Activated CD8-positive, alpha-beta T cell treated with anti-CD3 and anti-CD28 coated beads, Interleukin-2, amount 10 ng/mL, durations not matched to agents 7 days and 5 days (primary cell): ENCODE results near the gene RAB3B. TPM values are rescaled to one million over a fixed set of nuclear protein-coding genes. Genes with fewer than 3 reads are reported as not detected.

Experiments used
- ATAC-seq: fragments of 150-1000 bp; cut with Tn5 transposase; one replicate; pipeline ENCODE4 v1.10.0; 2021; ENCODE audit warnings: moderate library complexity
- CTCF ChIA-PET: fragments of 350-600 bp; sonication (Branson Sonifier 250); formaldehyde crosslinking; loops from one replicate; lab custom pipeline; 2021; ENCODE audit warnings: antibody characterized with exemption; lab: Charles Lee
- POLR2A ChIA-PET: fragments of 350-600 bp; sonication (Branson Sonifier 250); formaldehyde crosslinking; loops from one replicate; lab custom pipeline; 2021; ENCODE audit warnings: antibody characterized with exemption; lab: Charles Lee
- DNase-seq: peaks from one replicate; pipeline ENCODE4 v3.0.0-alpha.2; 2020
- H3K27ac Mint-ChIP-seq: one replicate; pipeline ENCODE4 v1.8.0; 2021; ENCODE audit warnings: mild to moderate bottlenecking, mixed read lengths
- H3K27me3 Mint-ChIP-seq: one replicate; pipeline ENCODE4 v1.8.0; 2021; ENCODE audit warnings: low read depth, mixed read lengths
- H3K36me3 Mint-ChIP-seq: one replicate; pipeline ENCODE4 v1.8.0; 2021; ENCODE audit warnings: low read depth, mixed read lengths
- H3K4me1 Mint-ChIP-seq: one replicate; pipeline ENCODE4 v1.8.0; 2021; ENCODE audit warnings: low read depth, mixed read lengths
- H3K4me3 Mint-ChIP-seq: one replicate; pipeline ENCODE4 v1.8.0; 2021; ENCODE audit warnings: mild to moderate bottlenecking, mixed read lengths
- H3K9me3 Mint-ChIP-seq: one replicate; pipeline ENCODE4 v1.8.0; 2022; ENCODE audit warnings: mixed read lengths; ENCODE audit not compliant: insufficient read depth
- total RNA-seq, 2 experiments: library from RNA; stranded (reverse); gene quantifications; one replicate each; pipeline ENCODE4 v1.2.3, GENCODE V29; 2021

Gene RAB3B
- total RNA-seq, 2 experiments from 2014 or later: 0.08 TPM

GRCh38 chr1:51859333-51859732, 131.2 kb downstream of the RAB3B start:
- DNase-seq (no peak), ATAC-seq (no peak)
- peaks cover 27% of the 10 kb centered on the region for H3K36me3 Mint-ChIP-seq
- no peaks in the 10 kb centered on the region for H3K27me3 Mint-ChIP-seq
- ChIA-PET POLR2A (no interaction called here), CTCF (no interaction called here)
- H3K9me3 Mint-ChIP-seq: no peaks in the 10 kb centered on the region
- no peak overlapping the region for H3K27ac Mint-ChIP-seq
- peaks cover 8% of the 10 kb centered on the region for H3K4me1 Mint-ChIP-seq
- H3K4me3 Mint-ChIP-seq: no peak overlapping the region

- DNase-seq: no peak
- POLR2A ChIA-PET: no interaction called here
- Mint-ChIP-seq H3K36me3 (peaks cover 28% of the 10 kb centered on the region), H3K9me3 (no peaks in the 10 kb centered on the region), H3K4me1 (peaks cover 8% of the 10 kb centered on the region), H3K4me3 (no peak overlapping the region), H3K27me3 (no peaks in the 10 kb centered on the region), H3K27ac (no peak overlapping the region)
- CTCF ChIA-PET: no interaction called here
- no peak for ATAC-seq
These were observed 131.6 kb downstream of the RAB3B start for GRCh38 chr1:51858892-51859291.

Other genes starting within 250 kb of the RAB3B start
- 100 to 1,000 TPM; 153 to 157 TPM for gene NRDC, start 112.0 kb downstream of the RAB3B start, total RNA-seq
- 10 to 100 TPM; 14.6 to 15.2 TPM for gene KTI12, start 43.1 kb upstream of the RAB3B start, total RNA-seq
- gene TXNDC12, start 64.5 kb upstream of the RAB3B start, total RNA-seq: 10 to 100 TPM; 41.1 to 45.9 TPM
- 10 to 100 TPM; 34.5 to 37.1 TPM for gene BTF3L4, start 65.6 kb upstream of the RAB3B start, total RNA-seq
- gene ZFYVE9, start 151.4 kb upstream of the RAB3B start, total RNA-seq: 1 to 10 TPM; 1.4 to 1.6 TPM